Parathyroid adenoma (tissue), 2 donors: ENCODE results near the gene KHSRP.
A peak's percentile ranks its signal among the peaks of the same experiment; 100 is the strongest.

Source experiments
- H2AFZ ChIP-seq: fragments of 300-600 bp; sonication (generic); one replicate; pipeline ENCODE4 v1.7.0; 2017; ENCODE audit warnings: antibody characterized with exemption, mild to moderate bottlenecking
- H3K27ac ChIP-seq: fragments of 300-600 bp; sonication (generic); one replicate; pipeline ENCODE4 v1.7.0; 2017
- H3K27me3 ChIP-seq: fragments of 300-600 bp; sonication (generic); one replicate; pipeline ENCODE4 v1.7.0; 2017; ENCODE audit warnings: low read length; ENCODE audit not compliant: control insufficient read depth, insufficient read depth
- H3K36me3 ChIP-seq: fragments of 300-600 bp; sonication (generic); one replicate; pipeline ENCODE4 v1.7.0; 2017; ENCODE audit warnings: low read length; ENCODE audit not compliant: control insufficient read depth, insufficient read depth
- H3K4me1 ChIP-seq: fragments of 300-600 bp; sonication (generic); one replicate; pipeline ENCODE4 v1.7.0; 2017; ENCODE audit warnings: control low read depth
- H3K4me2 ChIP-seq: fragments of 300-600 bp; sonication (generic); one replicate; pipeline ENCODE4 v1.7.0; 2017; ENCODE audit warnings: low read length
- H3K4me3 ChIP-seq: fragments of 300-600 bp; sonication (generic); one replicate; pipeline ENCODE4 v1.7.0; 2017; ENCODE audit warnings: low read depth, low read length
- H3K79me2 ChIP-seq: fragments of 300-600 bp; sonication (generic); one replicate; pipeline ENCODE4 v1.7.0; 2017; ENCODE audit warnings: control low read depth
- H3K9ac ChIP-seq: fragments of 300-600 bp; sonication (generic); one replicate; pipeline ENCODE4 v1.7.0; 2017; ENCODE audit warnings: mild to moderate bottlenecking
- H3K9me3 ChIP-seq: fragments of 300-600 bp; sonication (generic); one replicate; pipeline ENCODE4 v1.7.0; 2017; ENCODE audit warnings: low read length; ENCODE audit not compliant: control insufficient read depth
- TF ChIP-seq, protein P1 (sequence below): fragments of 300-600 bp; sonication (generic); IDR thresholded peaks from one replicate; pipeline ENCODE4 v1.7.0; 2017; ENCODE audit warnings: antibody characterized with exemption, mild to moderate bottlenecking
- donor health status: primary hyperparathyroidism.

KHSRP gene

DNA sequence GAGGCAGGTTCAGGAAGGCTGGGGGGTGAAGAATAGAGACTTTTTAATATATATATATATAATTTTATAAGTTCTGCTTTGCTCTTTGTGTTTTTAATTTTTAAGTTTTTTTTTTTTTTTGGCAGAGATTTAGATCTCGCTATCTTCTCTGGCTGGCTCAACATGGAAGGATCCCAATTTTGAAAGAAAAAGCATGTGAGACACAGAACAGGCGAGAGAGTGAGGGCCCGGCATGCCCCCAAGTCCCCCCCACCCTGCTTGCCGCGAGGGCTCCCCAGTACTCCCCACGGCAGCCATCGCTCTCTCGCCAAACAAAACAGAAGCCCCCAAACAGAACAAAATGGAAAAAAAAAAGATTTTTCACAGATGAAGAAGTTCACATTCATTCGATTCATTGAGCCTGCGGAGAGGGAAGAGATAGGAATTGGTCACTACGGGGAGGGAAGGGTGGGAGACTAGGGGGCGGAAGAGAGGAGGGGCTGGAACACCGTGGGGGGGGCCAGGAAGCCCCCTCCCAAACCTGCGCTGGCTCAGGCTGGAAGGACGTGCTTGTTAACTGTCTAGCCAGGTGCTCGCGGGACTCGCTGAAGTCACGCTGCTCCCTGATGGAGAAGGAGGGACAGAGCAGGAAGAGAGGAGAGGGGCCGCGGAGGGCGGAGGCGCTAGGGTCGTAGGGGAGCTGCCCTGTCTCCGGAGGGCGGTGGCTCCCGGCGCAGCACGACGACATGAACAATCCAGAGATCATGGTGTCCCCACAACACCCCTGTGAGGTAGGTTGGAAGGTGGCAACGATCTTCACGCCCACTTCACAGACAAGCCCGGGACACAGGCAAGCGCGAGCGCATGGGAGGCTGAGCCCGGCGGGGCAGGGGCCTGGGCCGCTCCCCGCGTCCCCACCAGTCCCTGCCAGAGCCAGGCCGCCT is 10.6 kb downstream of the KHSRP start:
- Histone ChIP-seq H2AFZ (peak overlapping the region; percentile 29), H3K36me3 (no peaks in the 10 kb centered on the region)
- TF ChIP-seq, protein P1, sequence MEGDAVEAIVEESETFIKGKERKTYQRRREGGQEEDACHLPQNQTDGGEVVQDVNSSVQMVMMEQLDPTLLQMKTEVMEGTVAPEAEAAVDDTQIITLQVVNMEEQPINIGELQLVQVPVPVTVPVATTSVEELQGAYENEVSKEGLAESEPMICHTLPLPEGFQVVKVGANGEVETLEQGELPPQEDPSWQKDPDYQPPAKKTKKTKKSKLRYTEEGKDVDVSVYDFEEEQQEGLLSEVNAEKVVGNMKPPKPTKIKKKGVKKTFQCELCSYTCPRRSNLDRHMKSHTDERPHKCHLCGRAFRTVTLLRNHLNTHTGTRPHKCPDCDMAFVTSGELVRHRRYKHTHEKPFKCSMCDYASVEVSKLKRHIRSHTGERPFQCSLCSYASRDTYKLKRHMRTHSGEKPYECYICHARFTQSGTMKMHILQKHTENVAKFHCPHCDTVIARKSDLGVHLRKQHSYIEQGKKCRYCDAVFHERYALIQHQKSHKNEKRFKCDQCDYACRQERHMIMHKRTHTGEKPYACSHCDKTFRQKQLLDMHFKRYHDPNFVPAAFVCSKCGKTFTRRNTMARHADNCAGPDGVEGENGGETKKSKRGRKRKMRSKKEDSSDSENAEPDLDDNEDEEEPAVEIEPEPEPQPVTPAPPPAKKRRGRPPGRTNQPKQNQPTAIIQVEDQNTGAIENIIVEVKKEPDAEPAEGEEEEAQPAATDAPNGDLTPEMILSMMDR: no peak

DNA sequence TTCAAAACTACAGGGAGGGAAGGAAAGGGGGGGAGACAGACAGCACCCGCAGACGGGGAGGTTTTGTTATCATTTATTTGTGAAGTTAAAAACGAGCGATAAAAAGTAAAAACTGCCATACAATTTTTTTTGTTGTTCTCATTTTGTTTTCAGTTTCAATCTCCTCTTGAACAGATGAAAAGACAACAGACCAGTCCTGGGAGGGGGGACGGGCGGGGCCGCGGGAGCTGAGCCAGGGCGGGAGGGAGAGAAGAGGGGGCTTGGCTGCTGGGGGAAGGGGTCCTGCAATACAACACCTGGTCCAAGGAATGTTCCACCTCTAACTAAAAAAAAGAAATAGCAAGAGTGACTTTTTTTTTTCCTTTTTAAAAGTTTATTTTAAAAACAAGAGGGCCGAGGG is 11.3 kb downstream of the KHSRP start:
- no peak overlapping the region for H3K4me2 ChIP-seq
- no peaks in the 10 kb centered on the region for H3K27me3 ChIP-seq
- H3K9me3 ChIP-seq: no peaks in the 10 kb centered on the region
- H2AFZ ChIP-seq: no peak overlapping the region
- H3K4me3 ChIP-seq: no peak overlapping the region
- TF ChIP-seq, protein P1: no peak
- H3K79me2 ChIP-seq: no peaks in the 10 kb centered on the region
- peaks cover 19% of the 10 kb centered on the region for H3K4me1 ChIP-seq
- peak overlapping the region; percentile 83 for H3K27ac ChIP-seq
- H3K9ac ChIP-seq: no peak overlapping the region
- H3K36me3 ChIP-seq: no peaks in the 10 kb centered on the region

More for the DNA sequence above, 10.6 kb downstream of the KHSRP start:
- Histone ChIP-seq H3K4me3 (no peak overlapping the region), H3K9me3 (no peaks in the 10 kb centered on the region), H3K79me2 (no peaks in the 10 kb centered on the region), H3K4me2 (no peak overlapping the region), H3K9ac (no peak overlapping the region), H3K27ac (peak overlapping the region; percentile 54), H3K27me3 (no peaks in the 10 kb centered on the region), H3K4me1 (peaks cover 19% of the 10 kb centered on the region)

DNA sequence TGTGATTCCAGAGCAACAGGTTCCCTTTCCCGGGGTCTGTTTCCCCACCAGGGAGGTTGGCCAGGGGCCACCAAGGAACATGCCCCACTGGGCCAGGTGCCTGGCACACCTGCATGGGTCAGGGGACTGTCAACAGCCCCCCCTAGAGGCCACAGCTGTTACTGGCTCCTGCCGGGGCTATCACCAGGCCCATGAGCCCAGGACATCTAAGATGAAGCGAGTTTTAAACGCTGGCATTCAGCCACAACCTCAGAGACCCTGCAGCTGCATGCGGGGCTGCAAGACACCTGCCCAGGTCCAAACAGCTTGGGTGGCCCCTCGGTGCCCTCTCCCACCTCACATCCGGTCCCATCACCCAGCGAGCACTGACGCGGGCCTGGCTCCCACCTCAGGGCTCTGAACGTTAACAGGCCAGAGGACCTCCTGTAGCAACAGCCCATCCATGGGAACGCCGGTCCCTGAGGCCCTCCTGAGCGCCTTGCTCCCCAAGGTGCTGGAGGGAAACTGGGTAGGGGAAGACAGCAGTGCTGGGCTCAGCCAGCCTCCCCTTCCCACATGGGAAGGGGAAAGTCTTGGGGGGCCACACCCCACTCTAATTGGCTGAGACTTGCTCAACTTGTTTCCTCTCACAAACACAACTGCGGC is 12.0 kb downstream of the KHSRP start:
- Histone ChIP-seq H3K4me1 (peaks cover 19% of the 10 kb centered on the region), H3K79me2 (no peaks in the 10 kb centered on the region), H2AFZ (peak overlapping the region; percentile 51), H3K36me3 (no peaks in the 10 kb centered on the region), H3K4me3 (no peak overlapping the region), H3K27ac (peak overlapping the region; percentile 83), H3K4me2 (no peak overlapping the region), H3K9ac (no peak overlapping the region), H3K9me3 (no peaks in the 10 kb centered on the region), H3K27me3 (no peaks in the 10 kb centered on the region)
- TF ChIP-seq, protein P1: peak; percentile 62

DNA sequence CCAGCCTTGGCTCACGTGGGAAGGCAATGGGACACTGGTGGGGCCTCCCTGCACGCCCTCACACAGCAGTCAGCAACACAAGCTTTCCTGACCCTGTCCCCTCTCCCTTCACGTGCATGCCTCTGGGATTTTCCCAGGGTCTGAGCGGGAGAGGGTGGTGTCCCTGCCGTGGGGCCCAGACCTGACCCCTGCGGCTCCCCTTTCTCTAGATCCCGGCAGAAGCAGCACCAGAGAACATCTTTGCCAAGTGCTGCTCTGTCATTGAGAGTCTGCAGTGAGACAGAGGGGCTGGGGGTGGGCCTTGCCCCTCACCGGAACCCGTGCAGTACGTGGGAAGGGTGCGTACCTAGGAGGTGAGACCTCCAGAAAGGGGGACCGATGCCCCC is 12.6 kb downstream of the KHSRP start:
- no peak overlapping the region for H3K9ac ChIP-seq
- no peak overlapping the region for H2AFZ ChIP-seq
- H3K4me1 ChIP-seq: peaks cover 19% of the 10 kb centered on the region
- no peak overlapping the region for H3K4me2 ChIP-seq
- H3K9me3 ChIP-seq: no peaks in the 10 kb centered on the region
- no peaks in the 10 kb centered on the region for H3K79me2 ChIP-seq
- no peak overlapping the region for H3K4me3 ChIP-seq
- TF ChIP-seq, protein P1: no peak
- peak overlapping the region; percentile 83 for H3K27ac ChIP-seq
- no peaks in the 10 kb centered on the region for H3K36me3 ChIP-seq
- H3K27me3 ChIP-seq: no peaks in the 10 kb centered on the region
